MM.1S (cell line): ENCODE data around the gene NDUFA8.

Experiments used
- DNase-seq: peaks from one replicate; pipeline ENCODE4 v3.0.0-alpha.2; 2015
- H2AFZ ChIP-seq: fragments of 300-600 bp; sonication (generic); 2 replicates; pipeline ENCODE4 v1.6.0; 2016; ENCODE audit warnings: antibody characterized with exemption, low read length
- H3F3A ChIP-seq: fragments of 300-600 bp; sonication (generic); 2 replicates; pipeline ENCODE4 v1.6.1; 2016; ENCODE audit warnings: mild to moderate bottlenecking, antibody characterized with exemption, low read length, moderate library complexity, mixed read lengths; ENCODE audit not compliant: insufficient read depth
- H3K27ac ChIP-seq: fragments of 300-600 bp; sonication (generic); 2 replicates; pipeline ENCODE4 v1.5.1; 2016; ENCODE audit warnings: mild to moderate bottlenecking, low read length
- H3K27me3 ChIP-seq: fragments of 300-600 bp; sonication (generic); replicated peaks from 2 replicates; pipeline ENCODE4 v1.6.0; 2016; ENCODE audit warnings: low read length; ENCODE audit not compliant: insufficient read depth
- H3K36me3 ChIP-seq: fragments of 300-600 bp; sonication (generic); replicated peaks from 2 replicates; pipeline ENCODE4 v1.6.1; 2016; ENCODE audit warnings: mild to moderate bottlenecking, low read length, mixed read lengths; ENCODE audit not compliant: insufficient read depth
- H3K4me1 ChIP-seq: fragments of 300-600 bp; sonication (generic); 2 replicates; pipeline ENCODE4 v1.6.1; 2016; ENCODE audit warnings: low read length, mixed read lengths
- H3K4me2 ChIP-seq: fragments of 300-600 bp; sonication (generic); 2 replicates; pipeline ENCODE4 v1.6.0; 2016; ENCODE audit warnings: low read depth, low read length
- H3K4me3 ChIP-seq: fragments of 300-600 bp; sonication (generic); 2 replicates; pipeline ENCODE4 v1.5.1; 2016; ENCODE audit warnings: low read length, mixed read lengths
- H3K79me2 ChIP-seq: fragments of 300-600 bp; sonication (generic); 2 replicates; pipeline ENCODE4 v1.6.1; 2016; ENCODE audit warnings: mixed run types, low read length, mixed read lengths
- H3K9ac ChIP-seq: fragments of 300-600 bp; sonication (generic); 2 replicates; pipeline ENCODE4 v1.6.1; 2016; ENCODE audit warnings: low read length, mixed read lengths
- H3K9me2 ChIP-seq: fragments of 300-600 bp; sonication (generic); replicated peaks from 2 replicates; pipeline ENCODE4 v1.6.1; 2016; ENCODE audit warnings: mild to moderate bottlenecking, low read length, mixed read lengths; ENCODE audit not compliant: insufficient read depth
- H3K9me3 ChIP-seq: fragments of 300-600 bp; sonication (generic); replicated peaks from 2 replicates; pipeline ENCODE4 v1.6.1; 2016; ENCODE audit warnings: mild to moderate bottlenecking, low read length, mixed read lengths; ENCODE audit not compliant: insufficient read depth
- H4K20me1 ChIP-seq: fragments of 300-600 bp; sonication (generic); 2 replicates; pipeline ENCODE4 v1.6.1; 2016; ENCODE audit warnings: mild to moderate bottlenecking, low read length, moderate library complexity, mixed read lengths; ENCODE audit not compliant: insufficient read depth
- EZH2 ChIP-seq: fragments of 300-600 bp; sonication (generic); optimal IDR thresholded peaks from 2 replicates; pipeline ENCODE3; 2017; ENCODE audit warnings: low read depth, mild to moderate bottlenecking, antibody characterized with exemption, low read length, mixed read lengths
- EZH2phosphoT487 ChIP-seq: fragments of 300-600 bp; sonication (generic); IDR thresholded peaks from 2 replicates; pipeline ENCODE4 v1.6.1; 2018; ENCODE audit warnings: antibody characterized with exemption, low read length
- TF ChIP-seq, protein P1 (sequence below): fragments of 300-600 bp; sonication (generic); IDR thresholded peaks from 2 replicates; pipeline ENCODE4 v1.5.1; 2016; ENCODE audit warnings: antibody characterized with exemption, low read length, mixed read lengths

Gene NDUFA8

DNA sequence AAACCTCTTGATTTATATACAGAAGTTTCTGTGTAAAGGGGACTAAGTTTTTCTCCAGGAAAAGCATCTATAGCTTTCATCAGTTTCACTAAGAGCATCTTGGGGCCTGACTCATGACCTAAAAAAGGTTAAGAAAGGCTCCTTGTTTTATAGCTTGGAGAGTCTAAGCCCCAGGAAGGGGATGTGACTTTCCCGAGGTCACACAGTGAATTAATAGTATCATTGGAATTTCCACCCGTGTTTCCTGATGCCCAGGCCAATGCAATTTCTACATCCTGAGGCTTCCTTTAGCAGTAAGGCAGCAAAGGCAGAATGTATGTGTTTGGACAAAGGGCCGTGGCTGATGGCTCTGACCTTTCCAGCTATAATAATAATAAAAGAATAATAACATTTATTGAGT is 8.8 kb upstream of the NDUFA8 start:
- Histone ChIP-seq H3K36me3 (no peaks in the 10 kb centered on the region), H3K9ac (no peak overlapping the region), H3F3A (no peaks in the 10 kb centered on the region), H2AFZ (no peak overlapping the region), H3K4me2 (no peak overlapping the region), H3K9me2 (no peaks in the 10 kb centered on the region), H3K27me3 (0 out of 2 replicates have a peak, but pooled peaks cover 6% of the 10 kb centered on the region), H3K4me1 (no peaks in the 10 kb centered on the region), H3K9me3 (no peaks in the 10 kb centered on the region), H3K27ac (no peak overlapping the region), H3K79me2 (no peaks in the 10 kb centered on the region), H4K20me1 (no peaks in the 10 kb centered on the region), H3K4me3 (no peak overlapping the region)
- DNase-seq: no peak
- TF ChIP-seq, protein P1, sequence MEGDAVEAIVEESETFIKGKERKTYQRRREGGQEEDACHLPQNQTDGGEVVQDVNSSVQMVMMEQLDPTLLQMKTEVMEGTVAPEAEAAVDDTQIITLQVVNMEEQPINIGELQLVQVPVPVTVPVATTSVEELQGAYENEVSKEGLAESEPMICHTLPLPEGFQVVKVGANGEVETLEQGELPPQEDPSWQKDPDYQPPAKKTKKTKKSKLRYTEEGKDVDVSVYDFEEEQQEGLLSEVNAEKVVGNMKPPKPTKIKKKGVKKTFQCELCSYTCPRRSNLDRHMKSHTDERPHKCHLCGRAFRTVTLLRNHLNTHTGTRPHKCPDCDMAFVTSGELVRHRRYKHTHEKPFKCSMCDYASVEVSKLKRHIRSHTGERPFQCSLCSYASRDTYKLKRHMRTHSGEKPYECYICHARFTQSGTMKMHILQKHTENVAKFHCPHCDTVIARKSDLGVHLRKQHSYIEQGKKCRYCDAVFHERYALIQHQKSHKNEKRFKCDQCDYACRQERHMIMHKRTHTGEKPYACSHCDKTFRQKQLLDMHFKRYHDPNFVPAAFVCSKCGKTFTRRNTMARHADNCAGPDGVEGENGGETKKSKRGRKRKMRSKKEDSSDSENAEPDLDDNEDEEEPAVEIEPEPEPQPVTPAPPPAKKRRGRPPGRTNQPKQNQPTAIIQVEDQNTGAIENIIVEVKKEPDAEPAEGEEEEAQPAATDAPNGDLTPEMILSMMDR: no peak
- TF ChIP-seq EZH2phosphoT487 (no peak), EZH2 (no peak)

DNA sequence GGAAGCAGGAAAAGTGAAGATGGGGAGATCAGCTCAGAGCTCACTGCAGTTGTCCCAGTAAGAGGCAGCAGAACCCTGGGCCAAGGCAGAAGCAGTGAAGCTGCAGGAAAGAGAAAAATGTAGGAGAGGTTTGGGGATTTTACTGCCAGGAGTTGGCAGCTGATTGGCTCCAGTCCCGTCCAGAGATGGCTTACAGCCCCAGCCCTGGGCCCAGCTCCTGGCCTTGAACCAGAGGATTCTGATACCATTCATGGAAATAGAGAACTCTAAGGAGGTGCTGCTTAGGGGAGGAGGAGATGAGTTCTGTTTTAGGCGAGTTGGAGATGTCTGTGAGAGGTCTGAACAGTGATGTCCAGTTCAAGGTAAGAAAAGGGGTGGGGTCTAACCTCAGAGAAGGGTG is 4.7 kb upstream of the NDUFA8 start:
- TF ChIP-seq EZH2: no peak
- TF ChIP-seq, protein P1: no peak
- TF ChIP-seq EZH2phosphoT487: no peak
- H3K4me2 ChIP-seq: no peak overlapping the region
- no peaks in the 10 kb centered on the region for H3K9me3 ChIP-seq
- H4K20me1 ChIP-seq: no peaks in the 10 kb centered on the region
- no peak for DNase-seq
- H3K9me2 ChIP-seq: no peaks in the 10 kb centered on the region
- no peak overlapping the region for H3K4me3 ChIP-seq
- H3K27me3 ChIP-seq: 0 out of 2 replicates have a peak, but pooled peaks cover 9% of the 10 kb centered on the region
- no peaks in the 10 kb centered on the region for H3F3A ChIP-seq
- H3K79me2 ChIP-seq: peaks cover 3% of the 10 kb centered on the region
- no peak overlapping the region for H3K9ac ChIP-seq
- no peak overlapping the region for H3K27ac ChIP-seq
- no peak overlapping the region for H2AFZ ChIP-seq
- H3K36me3 ChIP-seq: no peaks in the 10 kb centered on the region
- H3K4me1 ChIP-seq: no peaks in the 10 kb centered on the region

DNA sequence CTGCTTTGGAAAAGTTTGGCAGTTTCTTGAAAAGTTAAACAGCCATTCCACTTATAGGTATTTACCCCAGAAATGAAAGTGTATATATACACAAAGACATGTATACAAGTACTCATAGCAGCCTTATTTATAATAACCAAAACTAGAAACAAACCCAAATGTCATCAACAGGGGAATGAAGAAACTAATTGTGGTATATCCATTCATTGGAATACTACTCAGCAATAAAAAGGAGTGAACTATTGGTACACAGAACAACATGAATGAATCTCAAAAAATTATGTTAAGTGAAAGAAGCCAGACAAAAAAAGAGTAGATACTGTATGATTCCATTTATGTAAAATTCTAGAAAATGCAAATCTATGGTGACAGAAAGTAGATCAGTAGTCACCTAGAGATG is 2.8 kb upstream of the NDUFA8 start:
- Histone ChIP-seq H3K4me3 (no peak overlapping the region), H4K20me1 (no peaks in the 10 kb centered on the region), H2AFZ (no peak overlapping the region)

More for the DNA sequence above, 2.8 kb upstream of the NDUFA8 start:
- Histone ChIP-seq H3K27me3 (0 out of 2 replicates have a peak, but pooled peaks cover 9% of the 10 kb centered on the region), H3K9me2 (no peaks in the 10 kb centered on the region), H3K27ac (no peak overlapping the region), H3K79me2 (peaks cover 20% of the 10 kb centered on the region), H3K36me3 (no peaks in the 10 kb centered on the region), H3K9ac (no peak overlapping the region), H3F3A (no peaks in the 10 kb centered on the region), H3K4me2 (no peak overlapping the region), H3K4me1 (no peaks in the 10 kb centered on the region), H3K9me3 (no peaks in the 10 kb centered on the region)
- DNase-seq: no peak
- TF ChIP-seq, protein P1: no peak
- TF ChIP-seq EZH2 (no peak), EZH2phosphoT487 (no peak)
